ENCODE data around the gene CPB2.

DNA sequence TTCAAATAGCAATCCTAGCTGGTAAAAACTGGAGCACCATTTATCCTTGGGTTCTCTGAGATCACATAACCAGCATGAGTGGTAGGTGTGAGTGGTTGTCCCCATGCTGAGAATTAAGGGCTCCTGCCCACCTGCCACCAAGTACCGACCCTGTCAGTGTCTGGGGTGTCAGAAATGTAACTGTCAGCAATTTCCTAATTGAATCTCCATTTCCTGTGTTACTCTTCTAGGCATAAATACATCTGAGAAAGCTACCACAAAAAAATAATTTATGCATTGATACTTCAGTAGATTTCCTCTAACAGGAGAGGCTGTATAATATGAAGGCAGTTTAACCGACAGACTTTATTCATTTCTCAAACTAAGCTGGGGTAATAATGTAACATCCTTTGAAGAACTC, 25.1 kb downstream of the CPB2 start:
- TF ChIP-seq, protein P1, sequence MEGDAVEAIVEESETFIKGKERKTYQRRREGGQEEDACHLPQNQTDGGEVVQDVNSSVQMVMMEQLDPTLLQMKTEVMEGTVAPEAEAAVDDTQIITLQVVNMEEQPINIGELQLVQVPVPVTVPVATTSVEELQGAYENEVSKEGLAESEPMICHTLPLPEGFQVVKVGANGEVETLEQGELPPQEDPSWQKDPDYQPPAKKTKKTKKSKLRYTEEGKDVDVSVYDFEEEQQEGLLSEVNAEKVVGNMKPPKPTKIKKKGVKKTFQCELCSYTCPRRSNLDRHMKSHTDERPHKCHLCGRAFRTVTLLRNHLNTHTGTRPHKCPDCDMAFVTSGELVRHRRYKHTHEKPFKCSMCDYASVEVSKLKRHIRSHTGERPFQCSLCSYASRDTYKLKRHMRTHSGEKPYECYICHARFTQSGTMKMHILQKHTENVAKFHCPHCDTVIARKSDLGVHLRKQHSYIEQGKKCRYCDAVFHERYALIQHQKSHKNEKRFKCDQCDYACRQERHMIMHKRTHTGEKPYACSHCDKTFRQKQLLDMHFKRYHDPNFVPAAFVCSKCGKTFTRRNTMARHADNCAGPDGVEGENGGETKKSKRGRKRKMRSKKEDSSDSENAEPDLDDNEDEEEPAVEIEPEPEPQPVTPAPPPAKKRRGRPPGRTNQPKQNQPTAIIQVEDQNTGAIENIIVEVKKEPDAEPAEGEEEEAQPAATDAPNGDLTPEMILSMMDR (IDR thresholded peaks at IDR 0.05), result no peak
- TF ChIP-seq POLR2A (IDR thresholded peaks at IDR 0.05) (no peak), POLR2AphosphoS5 (IDR thresholded peaks at IDR 0.05; ENCODE audit: insufficient read depth in 1 of 2, low read depth in 1 of 2) (no peak)

All from vagina (tissue), 2 donors.